Putamen (tissue), 1 donor: ENCODE data around the gene UBE2D2.

Source experiments
- DNase-seq: peaks from one replicate; pipeline ENCODE4 v3.0.0-alpha.2; 2016; ENCODE audit warnings: low spot score

UBE2D2 gene

DNA sequence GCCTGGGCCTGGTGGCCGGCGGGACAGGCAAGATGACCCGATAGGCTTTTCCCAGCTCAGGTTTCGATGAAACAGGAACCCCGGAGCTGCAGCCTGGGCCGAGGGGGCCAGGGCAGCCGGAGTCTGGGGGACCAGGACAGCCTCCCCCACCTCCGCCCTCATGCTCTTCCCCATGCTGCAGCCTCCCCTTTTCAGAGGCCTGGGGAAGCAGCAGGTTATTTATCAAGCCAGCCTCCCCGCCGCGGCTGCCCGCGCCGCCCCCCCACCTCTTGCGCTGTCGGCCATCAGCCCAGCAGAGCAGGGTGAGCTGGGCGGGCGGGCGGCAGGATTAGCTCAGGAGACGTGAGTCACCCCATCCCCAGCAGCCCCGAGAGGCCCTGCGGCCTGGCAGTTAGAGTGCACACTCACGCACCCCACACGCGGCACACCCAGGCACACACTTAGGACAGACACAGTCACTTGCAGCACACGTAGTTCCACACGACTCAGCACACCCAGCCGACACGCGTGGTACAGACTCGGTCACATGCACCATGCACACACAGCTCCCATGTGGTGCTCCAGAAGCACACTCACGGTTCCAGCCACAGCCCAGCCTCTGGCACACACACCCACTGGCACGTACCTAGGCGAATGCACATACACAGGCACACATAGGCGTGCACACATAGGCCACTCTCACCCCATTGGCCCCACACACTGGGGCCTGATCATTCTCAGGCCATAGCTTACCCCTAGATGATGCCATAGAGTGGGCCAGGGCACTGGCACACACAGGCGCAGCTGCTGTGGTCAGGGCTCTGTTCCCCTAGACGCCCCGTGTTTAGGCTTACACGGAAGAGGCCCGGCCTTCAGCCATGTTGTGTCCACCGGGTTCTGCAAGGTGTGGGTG, 100.0 kb downstream of the UBE2D2 start:
- DNase-seq, result peak; percentile 72

GRCh38 chr5:139662617-139663016, 101.5 kb downstream of the UBE2D2 start:
- no peak for DNase-seq

DNA sequence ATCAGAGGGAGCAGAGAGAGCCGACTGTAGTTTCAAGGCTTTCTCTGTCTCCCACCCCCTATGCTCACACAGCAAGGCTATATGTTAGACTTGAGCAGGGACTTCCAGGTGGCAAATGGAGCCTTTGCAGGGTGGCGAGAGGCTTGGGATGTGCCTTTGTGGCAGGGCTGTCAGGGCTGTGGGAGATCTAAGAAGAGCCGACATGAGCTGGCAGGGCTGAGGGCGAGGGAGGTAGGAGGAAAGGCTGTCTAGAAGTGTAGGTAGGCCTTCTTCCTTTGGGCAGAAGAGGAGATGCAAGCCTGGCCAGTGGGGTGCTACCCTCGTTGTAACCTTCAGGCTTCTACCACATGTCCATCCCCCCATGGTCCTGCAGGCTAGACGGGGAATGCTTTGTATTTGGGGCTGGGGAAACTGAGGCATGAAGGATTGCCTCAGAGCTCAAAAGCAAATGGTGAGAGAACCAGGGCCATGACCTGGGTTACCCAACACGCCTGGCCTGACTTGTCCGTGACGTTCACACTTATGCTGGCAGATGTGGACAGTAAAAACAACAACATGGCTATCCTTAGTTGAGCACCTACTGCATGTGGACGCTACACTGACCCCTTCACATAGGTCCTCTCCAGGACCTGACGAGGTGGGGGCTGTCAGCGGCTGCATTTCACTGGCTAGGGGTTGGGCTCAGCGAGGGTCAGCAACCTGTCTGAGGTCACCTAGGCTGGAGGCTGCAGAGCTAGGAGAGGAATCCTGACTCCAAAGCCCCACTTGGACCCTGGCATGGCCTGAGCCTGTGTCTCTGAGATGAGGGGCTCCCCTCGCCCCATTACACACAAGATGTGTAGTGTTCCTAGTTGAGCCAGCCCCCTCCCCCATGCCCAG, 102.3 kb downstream of the UBE2D2 start:
- DNase-seq, result no peak

DNA sequence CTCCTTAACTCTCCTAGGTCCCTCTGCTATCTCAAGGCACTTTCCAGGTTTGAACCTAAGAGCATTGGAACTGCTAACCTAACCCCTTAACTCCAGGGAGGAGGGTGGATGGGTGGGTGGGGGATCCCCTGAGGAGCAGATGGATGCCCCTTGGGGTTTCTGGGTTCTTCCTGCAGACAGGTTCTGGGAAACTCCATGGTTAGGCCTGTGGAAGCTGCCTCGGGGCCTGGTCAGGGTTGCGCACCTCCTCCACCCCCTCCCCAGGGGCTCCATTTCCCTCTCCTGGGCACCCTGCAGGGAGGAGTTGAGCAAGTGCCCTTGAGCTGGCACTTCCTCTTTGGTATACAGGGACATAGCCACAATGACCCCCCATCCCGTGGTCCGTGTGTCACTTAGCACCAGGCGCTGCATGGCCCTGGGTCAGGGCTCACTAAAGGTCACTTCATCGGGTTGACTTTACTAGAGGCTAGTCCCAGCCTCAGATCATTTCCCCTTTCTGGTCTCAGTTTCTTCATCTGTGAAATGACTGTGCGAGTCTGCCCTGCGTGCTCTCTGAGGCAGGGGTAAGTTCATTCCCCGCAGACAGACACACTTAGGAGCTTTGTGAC, 103.1 kb downstream of the UBE2D2 start:
- DNase-seq, result no peak

DNA sequence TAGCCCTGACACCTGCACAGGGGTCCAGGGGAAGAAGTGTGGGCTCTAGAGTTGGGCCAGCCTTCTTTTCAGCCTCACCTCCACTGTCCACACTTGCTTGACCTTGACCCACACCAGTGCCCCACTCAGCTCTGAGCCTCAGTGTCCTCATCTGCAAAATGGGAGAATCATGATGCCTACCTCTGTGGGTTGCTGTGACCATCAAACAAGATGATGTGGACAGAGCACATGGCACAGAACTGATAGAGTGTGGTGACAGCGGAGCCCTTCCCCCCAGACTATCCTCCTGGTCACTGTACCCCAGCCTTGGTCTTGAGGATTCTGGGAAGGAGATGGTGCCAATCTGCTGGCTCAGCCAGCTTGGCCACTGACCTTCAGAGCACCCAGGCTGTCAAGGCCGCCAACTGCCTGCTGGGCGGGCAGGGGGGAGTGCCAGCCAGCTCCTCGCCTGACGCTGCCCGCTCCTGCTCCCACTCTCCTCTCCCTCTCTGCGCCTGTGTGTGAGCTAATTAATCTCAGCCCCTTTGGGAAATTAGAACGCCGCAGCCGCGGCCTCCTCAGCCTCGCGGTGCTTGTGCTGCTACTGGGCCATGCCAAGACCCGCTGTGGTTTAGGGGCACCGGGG, 103.7 kb downstream of the UBE2D2 start:
- peak; percentile 72 for DNase-seq

DNA sequence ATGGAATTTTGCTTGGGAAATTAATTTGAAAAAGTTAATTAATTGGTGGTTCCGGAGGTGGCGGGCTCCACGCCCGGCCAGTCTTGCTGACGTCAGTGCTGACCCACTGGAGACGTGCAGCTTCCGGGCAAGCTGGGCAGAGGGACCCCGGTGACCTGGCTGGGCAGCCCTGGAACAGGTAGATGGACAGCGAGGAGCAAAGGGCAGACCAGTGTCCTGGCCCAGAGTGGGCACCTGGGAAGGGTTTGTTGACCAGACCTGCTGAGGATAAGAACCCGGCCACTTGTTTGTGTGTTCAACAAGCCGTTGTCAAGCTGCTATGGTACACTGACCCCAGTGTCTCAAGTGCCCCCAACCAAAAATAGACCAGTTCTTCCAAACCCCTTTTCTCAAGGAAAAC, 104.5 kb downstream of the UBE2D2 start:
- no peak for DNase-seq

DNA sequence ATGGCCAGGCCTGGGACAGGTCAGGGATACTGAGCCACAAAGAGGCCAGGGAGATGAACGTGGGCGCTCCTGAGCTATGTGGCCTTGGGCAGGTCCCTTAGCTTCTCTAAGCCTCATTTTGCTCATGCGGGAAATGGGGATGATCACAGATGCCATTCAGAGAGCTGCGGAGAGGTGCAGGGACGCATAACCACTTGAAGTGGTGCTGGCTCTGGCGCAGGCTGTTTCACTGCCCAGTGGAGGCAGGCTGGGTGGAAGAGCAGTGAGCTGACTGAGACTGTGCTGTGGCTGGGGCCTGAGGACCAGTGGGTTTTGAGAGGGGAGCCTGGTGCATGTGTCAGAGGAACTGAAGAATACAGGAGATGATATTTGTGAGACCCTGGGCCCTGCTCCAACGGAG, 105.4 kb downstream of the UBE2D2 start:
- DNase-seq, result no peak

DNA sequence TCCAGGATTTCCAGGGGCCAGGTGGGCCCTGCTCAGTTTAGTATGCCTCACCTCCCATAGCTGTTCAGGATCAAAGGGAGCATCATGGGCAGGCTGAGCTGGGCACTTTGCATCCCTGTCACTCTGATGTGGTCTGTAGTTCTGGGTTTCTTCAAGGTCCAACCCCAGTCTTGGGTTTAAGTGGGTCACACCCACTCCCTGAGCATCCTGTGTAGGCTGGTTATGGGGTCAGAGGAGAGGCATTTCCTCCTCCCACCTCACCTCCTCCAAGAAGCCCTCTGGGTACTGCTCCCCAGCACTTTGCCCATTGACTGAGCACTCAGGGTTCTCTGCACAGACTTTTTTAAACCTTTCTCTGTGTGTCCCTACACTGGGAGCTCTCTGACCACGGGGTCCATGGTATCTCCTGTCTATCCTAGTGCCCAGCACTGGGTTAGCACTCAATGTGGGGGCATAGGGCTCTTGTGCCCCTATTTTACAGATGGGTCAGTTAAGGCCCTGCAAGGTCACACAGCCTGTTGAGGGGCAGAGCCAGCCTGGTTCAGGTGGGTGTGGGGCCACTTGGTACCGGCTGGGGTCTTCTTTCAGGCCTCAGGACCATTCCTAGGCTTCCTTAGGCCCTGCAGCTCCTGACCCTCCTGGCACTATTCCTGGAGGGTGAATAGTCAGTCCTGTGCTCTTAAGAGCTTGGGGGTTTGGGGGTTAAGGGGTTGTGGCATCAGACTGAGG, 106.0 kb downstream of the UBE2D2 start:
- DNase-seq, result no peak

GRCh38 chr5:139667730-139668063, 106.6 kb downstream of the UBE2D2 start:
- no peak for DNase-seq

DNA sequence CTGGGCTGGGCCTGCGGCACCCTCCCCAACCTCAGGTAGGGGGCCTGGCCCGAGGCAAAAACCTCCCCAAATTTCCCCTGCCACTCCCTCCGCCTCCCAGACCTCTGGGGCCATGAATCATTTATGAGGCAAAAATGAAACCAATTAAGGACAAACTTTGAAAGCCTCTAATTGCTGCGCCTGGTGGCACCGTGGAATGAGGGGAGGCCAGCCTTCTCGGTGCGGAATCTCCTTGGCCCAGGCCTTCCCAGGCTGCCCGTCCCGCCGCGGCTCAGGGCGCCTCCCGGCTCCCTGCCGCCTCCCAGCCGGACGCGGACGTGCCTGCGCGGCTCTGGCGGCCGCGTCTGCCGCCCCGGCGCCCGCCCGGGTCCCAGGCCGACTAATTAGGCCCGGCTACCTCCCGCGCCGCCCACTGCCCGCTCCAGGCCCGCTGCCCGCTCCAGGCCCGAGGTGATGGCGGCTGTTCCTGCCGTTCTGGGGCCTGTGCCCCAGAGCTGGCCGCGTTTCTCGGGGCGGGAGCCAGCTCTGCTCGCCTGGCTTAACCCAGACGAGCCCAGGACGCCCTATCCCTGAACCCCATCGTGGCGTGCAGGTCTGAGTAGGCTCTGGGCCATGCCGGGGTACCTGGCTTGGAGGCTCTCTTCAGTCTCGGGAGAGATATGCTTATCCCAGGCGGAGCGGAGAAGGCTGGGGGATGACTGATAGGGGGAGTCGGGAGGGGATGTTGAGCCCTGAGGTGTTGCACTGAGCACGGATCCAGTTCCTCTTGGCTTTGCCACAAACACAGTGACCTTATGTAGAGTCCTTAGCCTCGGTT, 107.1 kb downstream of the UBE2D2 start:
- peak; percentile 64 for DNase-seq

GRCh38 chr5:139668924-139669661, 108.0 kb downstream of the UBE2D2 start:
- no peak for DNase-seq

DNA sequence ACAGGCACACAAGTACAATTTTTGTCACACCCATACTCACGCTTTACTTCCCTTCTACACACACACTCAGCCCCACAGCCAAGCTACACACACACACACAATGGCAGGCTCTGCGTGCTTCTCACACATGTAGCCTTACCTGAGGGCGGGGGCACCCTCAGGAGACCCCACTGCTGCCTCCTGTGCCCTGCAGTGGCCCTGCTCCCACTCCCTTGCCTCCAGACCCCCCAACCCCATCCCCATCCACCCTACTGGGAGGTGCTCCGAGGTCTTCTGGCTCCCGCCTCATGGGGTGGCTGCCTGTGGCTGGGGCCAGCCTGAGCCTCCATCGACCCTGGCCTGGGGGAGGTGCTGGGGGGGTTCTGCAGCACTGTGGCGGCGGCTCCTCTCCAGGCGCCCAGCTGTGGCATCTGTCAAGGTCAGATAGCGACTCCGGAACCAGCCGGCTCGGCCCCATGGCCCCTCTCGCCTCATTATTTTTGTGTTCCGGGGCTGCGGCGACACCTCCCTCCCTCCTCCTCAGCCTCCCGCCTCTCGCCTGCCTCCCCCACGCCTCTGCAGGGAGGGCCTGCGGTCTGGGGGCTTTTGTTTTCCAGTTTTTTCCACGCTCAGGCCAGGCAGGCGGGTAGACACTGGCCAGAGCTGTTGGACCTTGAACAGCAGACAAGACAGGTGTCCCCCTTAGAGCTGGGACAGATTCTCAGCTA, 108.7 kb downstream of the UBE2D2 start:
- DNase-seq, result no peak

DNA sequence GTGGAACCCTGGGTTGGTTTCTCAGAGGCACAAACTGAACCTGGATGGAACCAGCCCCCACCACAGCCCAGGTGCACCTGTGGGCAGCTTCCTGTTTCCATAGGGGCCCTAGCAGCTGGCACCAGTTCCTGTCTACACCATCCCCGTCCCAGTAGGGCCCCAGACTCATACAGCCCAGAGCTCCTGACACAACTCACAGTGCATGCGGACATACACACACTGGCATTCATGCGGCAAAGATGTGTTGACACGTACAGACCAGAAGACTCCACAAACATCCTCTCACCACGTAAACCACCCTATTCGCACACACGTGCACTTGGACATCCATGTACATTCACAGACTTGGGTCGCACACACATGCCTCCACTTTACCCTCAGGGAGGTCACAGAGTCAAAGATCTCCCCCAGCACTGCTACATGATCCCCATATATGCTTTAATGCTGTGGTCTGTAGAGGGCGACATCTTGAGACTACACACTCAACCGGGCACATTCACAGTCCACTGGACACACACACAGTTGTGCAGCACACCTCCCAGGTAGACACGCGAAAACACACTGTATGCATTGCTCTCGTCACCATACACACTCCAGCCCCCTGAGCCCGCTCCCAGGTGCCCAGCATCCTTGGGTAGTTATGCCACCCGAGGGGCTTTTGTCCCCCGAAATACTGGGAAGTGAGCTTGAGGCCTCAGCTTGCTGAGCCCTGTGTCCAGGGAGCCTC, 109.4 kb downstream of the UBE2D2 start:
- DNase-seq, result no peak

DNA sequence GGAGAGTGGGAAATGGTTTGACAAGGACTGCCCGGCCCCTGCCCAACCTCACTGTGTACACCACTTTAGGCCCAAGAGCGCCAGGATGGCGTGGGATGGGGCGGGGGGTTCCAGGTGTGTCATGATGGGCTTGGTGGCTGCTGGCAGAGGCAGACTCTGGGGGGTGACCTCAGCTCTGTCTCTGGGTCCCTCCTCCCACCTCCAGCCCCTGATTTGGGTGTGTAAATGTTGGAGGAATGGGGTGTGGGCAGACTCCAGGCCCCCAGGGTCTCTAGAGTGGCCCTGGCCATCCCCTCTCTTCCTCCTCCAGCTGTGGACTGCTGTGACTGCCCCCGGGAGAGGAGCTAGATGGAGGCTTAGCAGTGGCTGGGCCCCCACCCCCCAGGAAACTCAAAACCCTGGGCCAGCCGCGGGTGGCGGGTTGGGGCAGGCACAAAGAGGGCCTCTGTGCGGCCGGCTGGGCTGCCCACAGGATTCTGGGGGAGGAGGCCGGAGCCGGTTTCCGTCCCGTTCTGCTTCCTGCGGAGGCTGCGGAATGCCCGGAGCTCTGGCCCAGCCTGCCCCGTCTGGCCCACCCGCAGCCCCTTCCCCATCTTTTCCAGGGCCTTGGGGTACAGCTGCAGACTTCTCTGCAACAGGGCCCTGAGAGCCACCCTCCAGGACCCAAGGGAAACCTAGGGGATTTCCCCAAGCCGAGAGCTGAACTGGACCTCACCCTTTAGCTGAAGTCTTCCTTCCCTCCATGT, 110.1 kb downstream of the UBE2D2 start:
- peak; percentile 91 for DNase-seq

DNA sequence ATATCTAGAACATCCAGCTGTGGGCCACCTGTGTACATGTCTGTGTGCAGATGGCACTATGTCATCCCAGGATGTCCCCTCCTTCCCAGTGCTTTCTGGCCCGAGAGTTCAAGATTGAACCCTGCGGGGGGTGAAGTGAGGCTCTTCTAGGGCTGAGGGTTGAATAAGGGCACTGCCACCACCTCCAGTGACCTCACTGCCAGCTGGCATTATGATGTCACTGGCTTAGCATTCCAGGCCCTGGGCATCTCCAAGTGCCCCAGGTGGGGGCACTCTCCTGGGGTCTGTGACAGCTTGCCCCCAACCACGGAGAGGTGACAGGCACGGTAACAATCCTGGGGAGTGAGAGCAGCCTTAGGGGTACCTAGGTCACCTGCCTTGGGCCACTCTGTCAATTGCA, 114.1 kb downstream of the UBE2D2 start:
- DNase-seq, result no peak

DNA sequence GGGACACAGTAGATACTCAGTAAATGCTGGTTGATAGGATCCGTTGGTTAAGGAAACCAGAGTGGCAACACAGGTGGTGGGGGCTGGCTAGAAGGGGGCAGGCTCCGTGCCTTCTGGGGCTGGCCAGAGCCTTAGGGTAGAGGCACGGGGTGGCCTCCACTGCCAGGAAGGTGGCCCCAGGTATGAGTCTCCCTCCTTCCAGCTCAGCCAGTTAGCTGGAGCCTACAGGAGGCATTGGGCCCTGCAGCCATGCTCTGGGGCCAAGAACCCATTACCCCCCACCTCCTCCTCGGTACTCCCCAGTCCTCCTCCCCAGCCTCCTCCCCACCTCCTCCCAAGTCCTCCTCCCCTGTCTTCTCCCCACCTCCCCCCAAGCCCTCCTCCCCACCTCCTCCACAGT, 114.7 kb downstream of the UBE2D2 start:
- no peak for DNase-seq

DNA sequence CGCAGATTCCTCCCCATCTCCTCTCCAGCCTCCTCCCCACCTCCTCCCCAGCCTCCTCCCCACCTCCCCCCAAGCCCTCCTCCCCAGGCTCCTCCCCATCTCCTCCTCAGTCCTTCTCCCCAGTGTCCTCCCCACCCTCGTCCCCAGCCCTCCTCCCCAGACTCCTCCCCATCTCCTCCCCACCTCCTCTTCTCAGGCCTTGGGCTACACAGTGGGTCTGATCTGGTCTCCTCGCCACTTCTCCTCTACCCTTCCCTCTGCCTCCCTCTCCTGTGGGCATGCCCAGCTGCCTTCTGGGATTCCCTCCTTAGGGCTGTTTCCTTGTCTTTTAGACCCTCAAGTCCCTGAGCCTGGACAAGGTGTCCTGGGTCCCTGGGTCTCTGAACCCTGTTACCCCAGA, 115.3 kb downstream of the UBE2D2 start:
- DNase-seq, result peak; percentile 72
